CD4-positive, alpha-beta T cell treated with Interleukin-21 for 1 hour (primary cell): ENCODE results near the gene BPIFB6.

Experiments
- DNase-seq: peaks from one replicate; pipeline ENCODE4 v3.0.0-alpha.2; 2020

The BPIFB6 gene

DNA sequence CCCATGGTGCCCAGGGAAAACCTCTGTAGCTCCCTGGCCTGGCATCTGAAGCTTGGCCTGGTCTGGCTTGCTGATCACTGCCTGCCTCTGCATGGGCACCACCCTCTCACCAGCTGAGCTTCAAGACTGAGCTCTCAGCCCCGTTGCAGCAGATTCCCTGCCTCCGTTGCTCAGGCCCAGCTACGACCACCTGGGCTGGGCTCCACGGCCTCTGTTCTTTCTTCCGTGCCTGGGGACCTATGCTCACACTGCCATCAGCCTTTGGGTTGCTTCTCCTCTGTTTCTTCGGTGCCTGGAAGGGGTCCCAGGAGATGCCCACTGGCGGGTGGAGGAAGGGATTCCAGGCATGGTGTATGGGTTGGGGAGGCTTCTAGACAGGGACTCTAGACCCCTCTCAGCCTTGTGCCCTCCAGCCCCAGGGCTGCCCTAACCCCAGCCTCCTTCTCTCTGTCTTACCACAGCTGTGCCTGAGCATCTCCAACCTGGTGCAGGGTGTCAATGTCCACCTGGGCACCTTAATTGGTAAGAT, 14.8 kb upstream of the BPIFB6 start:
- no peak for DNase-seq

DNA sequence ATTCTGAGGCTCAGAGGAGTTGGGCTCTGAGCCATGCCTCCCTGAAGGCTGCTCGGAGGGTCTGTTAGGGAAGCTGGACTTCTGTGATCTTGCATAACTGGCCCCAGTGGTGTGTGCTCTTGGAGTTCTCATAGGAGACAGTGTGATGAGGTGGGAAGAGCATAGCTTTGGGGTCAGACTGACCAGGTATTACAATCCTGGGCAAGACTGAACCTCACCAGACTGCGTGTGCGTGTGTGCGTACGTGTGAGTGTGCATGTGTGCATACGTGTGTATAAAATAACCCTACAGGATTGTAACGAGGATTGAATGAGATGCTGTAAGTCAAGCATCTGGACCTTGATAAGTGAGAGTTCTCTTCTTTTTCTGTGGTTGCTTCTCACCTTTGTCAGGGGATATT, 13.9 kb upstream of the BPIFB6 start:
- DNase-seq = no peak

DNA sequence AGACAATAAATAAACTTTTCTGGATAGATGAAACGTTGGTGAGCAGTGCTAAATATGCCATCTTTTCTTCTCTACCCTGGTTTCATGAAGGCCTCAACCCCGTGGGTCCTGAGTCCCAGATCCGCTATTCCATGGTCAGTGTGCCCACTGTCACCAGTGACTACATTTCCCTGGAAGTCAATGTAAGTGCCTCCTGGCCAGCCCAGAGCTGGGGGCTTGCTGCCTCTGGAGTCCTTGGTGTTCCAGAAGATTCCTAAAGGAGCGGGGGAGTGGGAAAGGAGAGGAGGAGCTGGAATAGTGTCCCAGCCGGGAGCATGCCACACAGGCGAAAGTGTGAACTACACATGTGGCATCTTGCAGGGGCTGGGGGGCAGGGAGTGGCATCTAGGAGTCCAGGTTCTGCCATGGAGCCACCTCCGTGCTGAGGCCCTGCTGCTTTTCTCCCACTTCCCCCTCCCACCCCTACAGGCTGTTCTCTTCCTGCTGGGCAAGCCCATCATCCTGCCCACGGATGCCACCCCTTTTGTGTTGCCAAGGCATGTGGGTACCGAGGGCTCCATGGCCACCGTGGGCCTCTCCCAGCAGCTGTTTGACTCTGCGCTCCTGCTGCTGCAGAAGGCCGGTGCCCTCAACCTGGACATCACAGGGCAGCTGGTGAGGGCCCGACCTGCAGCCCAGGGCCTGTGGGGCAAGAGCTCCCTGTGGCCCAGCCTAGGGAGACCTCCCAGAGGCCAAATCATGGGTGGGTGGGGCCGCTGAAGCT, 13.1 kb upstream of the BPIFB6 start:
- DNase-seq = no peak

DNA sequence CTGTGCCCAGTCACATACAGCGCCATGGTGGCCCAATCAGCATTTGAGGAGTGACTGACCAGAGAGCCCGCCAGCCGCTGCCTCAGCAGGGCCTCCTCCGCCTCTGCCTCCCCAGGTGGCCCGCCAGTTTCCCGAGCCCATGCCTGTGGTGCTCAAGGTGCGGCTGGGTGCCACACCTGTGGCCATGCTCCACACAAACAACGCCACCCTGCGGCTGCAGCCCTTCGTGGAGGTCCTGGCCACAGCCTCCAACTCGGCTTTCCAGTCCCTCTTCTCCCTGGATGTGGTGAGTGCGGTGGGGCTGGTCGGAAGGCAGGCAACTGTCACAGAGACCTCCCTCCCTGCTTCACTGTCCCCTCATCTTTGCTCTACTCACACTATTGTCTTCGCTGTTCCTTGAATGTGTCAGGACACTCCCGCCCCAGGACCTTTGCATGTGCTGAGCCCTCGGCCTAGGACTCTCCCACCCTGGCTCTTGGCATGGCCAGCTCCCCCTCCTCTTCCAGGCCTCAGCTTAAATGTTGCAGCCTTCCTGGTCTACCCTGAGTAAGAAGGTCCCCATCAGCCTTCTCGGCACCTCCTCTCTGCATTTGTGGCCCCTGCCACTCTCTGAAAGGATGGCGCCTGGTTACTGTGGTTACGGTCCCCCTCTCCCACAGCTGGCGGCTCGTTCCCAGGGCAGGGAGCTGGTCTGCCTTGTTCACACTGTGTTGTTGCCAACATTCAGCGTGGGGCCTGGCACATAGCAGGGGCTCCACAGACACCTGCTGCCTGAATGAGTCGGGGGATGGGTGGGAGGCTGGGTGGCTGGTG, 11.8 kb upstream of the BPIFB6 start:
- DNase-seq = no peak

DNA sequence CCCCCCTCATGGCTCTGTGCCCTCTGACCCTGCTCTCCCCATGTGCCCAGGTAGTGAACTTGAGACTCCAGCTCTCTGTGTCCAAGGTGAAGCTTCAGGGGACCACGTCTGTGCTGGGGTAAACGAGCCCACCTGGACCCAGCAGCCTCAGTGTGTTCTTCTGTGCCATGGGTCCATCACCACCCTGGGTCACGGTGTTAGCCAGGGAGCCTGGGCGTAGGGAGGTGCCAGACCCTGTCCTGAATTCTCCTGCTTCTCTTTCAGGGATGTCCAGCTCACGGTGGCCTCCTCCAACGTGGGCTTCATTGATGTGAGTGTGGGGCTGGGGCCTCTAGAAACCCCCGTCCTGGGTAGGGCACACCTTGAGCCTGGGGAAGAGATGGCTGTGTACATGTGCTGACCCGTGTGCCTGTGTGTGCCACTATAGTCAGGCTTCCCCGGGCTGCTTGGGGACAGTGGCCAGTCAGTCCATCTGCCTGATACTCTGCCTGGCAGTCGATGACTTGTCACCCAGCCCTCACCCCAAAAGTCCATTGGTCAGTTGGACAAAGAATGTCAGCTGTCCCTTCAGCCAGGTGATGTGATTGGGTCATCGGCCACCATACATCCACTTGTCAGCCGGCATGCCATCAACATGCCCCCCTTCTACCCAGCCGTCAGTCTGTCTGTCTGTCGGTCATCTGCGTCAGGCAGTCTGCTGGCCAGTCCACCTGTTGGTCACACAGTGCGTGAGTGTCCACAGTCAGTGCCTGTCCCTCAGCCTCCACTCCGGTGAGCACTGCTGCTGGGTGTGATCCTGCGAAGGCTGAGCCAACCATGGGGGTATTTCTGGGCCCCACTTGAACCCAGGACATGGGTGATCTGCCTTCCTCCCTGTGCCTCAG, 10.9 kb upstream of the BPIFB6 start:
- DNase-seq = no peak

DNA sequence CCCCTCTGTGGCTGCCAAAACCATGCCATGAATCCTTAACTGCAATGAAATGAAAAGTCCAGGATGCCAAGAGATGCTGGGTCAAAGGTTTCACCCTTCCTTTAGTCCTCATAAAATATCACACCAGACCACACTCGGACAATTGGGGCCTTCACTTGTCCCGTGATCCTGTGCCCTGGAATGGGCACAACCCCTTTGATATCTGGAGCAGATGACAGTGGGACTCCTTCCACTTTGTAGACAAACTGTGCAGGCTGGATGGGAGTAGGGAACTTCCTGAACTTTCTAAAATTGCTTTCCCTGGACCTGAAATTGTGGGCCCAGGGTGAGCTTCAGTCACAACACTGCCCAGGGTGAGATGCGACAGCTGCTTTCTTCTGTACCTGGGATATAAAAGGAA, 9.6 kb upstream of the BPIFB6 start:
- DNase-seq = no peak

DNA sequence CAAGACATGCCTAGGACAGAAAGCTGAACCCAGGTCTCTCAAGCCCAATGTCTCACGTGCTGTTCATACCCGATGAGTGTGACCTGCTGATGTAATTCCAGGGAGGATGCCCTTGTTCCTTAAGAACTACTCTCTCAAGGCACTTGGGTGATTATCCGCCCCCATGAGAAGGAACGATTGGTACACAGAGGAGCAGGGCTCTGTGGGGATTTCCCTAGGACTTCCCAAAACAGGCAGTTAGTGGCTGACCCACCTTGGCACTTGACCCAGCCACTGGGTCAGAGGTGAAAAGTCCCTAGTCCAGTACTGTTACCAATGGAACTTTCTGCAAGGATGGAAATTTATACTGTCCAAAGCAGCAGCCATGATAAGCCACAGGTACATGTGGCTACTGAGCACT, 9.2 kb upstream of the BPIFB6 start:
- no peak for DNase-seq

DNA sequence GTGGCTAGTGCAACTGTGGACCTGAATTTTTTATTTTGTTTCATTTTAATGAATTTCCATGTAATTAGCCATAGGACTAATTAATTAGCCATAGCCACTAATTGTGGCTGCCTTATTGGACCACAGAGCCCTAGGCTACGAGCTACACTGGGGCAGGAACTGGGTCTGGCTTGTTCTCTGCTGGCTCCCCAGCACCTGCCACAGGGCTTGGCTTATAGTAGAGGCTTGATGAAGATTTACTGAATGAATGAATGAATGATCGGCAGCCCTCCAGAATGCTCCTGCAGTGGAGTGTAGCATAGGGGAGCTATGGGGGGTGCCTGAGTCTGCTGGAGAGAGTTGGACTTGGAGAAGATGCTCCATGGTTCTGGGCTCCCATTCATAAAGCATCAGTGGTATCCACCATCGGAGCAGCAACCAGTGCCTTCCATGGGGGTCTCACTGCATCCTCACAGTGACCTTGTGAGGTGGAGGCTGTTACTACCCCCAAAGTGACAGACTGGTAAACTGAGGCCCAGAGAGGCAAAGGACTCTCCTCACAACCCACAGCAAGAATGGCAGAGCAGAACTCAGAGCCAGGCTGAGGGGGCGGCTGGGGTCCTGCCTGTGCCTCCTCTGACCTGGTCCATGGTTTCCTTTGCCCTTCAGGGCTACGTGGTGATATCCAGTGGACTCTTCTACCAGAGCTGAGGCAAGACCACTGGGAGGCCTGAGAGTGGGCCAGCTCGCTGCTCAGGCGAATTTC, 8.6 kb upstream of the BPIFB6 start:
- DNase-seq = no peak

DNA sequence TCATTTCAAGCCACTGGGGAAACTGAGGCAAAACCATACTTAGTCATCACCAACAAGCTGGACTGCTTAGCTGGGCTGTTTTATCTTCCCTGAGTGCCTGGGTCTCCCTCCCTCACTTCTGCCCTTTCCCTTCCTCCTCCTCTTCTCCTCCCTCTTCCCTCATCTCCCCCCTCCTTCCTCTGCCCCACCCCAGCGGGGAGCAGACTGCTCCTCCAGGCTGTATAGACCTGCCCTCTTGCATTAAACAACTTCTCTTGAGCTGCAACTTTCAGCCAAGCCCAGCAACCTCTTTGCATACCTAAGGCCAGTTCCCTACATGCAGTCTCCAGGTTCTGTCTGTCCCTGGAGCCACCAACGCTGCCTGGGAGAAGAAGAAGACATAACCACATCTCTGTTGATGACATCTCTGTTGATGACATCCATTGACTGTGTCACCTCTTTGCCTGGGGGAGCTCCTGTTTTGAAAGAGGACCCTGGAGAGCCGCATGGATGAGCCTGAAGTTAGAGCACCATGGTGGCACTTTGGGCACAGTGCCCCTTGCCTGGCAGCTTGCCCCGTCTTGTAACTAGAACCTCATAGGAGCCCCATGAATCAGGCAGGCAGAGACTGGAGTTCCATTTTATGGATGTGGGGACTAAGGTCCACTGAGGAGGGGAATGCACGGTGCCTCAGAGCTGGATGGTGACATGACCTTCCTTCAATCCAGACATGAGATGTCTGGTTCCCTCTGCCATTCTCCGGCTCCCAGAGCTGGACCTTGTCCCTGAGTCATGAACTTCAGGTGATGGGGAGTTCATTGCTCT, 7.8 kb upstream of the BPIFB6 start:
- no peak for DNase-seq

DNA sequence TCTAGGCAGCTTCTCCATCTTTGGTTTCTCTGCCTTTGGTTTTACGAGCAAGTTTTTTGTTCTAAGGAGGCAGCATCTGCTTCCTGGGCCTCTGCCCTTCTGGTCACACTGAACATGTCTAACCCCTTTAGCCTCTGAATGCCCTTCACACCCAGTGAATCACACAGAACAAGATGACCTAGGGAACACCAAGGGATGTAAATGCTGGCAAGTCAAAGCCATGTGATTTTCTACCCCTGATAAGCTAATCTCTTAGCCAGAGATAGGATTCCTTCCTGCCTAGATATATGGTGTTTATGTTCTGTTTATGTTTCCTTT, 7.2 kb upstream of the BPIFB6 start:
- DNase-seq = no peak

DNA sequence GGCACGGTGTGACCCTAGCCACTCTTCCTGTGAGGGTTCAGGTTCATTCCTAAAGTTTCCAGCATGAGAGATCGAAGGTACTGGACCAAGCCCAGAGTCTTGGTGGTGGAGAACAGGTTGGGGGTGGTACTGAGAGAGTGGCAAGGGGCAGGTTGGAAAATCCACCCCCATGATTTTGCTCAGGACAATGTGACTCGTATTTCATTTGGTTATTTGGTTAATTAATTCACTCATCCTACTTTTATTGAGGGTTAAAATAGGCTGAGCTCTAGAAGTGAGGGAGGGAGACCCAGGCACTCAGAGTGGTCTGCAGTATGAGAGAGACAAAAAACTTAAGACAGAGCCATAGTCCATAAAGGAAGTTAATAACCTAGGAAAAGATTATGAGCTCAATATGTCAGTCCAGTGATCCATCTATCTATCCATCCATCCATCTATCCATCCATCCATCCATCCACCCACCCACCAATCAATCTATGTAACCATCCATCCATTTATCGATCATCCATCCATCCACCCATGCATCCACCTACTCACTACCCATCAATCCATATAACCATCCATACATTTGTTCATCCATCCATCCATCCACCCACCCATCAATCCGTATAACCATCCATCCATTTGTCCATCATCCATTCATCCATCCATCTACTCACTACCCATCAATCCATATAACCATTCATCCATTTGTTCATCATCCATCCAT, 6.7 kb upstream of the BPIFB6 start:
- no peak for DNase-seq

DNA sequence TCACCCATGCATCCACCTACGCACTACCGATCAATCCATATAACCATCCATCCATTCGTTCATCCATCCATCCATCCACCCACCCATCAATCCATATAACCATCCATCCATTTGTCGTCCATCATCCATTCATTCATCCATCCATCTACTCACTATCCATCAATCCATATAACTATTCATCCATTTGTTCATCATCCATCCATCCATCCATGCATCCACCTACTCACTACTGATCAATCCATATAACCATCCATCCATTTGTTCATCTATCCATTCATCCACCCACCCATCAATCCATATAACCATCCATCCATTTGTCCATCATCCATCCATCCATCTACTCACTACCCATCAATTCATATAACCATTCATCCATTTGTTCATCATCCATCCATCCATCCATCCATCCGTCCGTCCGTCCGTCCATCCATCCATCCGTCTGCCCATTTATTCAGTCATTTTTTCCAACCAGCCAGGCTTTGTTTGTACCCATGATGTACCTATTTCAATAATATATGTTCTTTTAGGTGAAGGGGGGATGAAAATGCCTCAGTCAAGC, 6.1 kb upstream of the BPIFB6 start:
- DNase-seq = no peak

DNA sequence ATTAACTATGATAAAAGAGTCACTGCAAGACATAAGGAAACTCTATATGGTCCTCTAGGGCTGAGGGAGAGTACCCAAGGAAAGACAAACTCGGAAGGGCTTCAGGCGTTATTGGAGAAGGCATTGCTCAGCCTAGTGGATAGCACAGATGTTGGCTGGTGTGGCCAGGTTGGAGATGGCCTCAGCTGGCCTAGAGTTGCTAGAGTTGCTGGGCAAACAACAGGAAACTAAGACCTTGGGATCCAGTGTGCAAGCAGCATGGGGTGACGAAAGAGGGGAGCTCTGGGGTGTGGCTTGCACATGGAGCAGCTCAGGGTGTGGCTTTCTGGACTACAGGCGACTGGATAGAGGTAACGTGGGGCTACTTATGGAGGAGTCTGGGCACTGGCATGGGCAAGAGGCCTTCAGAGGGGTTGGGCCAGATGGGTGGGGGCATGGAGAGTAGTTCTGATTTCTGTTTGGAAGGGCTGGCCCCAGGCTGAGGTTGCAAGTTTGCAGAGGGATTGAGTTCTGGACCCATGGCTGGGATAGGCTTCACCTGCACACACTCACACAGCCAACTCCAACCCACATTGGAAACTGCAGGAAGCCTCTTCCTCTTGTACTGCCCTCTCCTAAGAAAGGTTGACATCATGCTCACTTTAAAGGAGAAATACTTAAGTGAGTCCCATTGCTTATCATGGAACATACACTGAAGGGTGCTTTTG, 5.2 kb upstream of the BPIFB6 start:
- DNase-seq = no peak

DNA sequence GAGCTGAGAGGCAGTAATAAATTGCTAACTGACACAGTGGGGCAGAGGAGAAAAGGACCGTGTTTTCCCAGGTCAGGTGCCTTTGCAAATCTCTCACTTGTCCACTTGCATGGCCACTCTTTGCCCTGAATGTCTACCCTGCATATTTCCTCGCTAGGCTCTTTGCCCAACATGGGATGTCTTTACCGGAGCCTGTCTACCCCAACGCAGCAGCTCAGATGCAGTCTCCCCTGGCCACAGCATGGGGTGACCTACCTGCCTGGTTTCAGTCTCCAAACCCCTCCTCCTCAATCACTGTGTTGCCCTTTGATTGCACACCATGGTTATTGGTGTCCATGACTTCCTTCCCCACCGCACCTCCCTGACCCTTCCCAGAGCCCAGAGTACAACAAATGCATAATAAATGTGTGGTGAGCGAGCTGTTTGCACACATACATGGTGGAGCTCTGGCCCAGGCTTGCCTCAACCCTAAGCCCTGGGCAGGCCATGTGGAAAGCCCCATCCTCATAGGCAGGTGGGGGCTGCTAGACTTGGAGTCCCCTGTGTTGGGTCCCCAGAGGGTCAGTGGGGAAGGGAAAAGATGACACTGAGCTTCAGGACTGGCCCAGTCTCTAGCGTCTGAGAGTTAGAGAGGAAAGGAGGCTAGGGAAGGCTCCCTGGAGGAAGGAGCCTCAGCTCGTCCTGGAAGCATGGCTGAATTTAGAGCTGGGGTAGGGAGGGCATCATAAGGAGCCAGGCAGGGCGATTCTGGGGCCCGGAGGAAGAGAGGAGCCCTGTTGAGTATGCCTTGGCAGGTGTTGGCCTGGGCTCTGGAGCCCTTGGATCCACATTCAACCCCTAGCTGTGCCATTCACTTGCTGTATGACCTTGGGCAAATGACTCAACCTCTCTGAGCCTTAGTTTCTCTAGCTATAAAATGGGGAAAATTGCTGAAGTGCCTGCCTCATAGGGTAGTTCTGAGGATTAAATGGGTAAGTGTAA, 4.4 kb upstream of the BPIFB6 start:
- no peak for DNase-seq

DNA sequence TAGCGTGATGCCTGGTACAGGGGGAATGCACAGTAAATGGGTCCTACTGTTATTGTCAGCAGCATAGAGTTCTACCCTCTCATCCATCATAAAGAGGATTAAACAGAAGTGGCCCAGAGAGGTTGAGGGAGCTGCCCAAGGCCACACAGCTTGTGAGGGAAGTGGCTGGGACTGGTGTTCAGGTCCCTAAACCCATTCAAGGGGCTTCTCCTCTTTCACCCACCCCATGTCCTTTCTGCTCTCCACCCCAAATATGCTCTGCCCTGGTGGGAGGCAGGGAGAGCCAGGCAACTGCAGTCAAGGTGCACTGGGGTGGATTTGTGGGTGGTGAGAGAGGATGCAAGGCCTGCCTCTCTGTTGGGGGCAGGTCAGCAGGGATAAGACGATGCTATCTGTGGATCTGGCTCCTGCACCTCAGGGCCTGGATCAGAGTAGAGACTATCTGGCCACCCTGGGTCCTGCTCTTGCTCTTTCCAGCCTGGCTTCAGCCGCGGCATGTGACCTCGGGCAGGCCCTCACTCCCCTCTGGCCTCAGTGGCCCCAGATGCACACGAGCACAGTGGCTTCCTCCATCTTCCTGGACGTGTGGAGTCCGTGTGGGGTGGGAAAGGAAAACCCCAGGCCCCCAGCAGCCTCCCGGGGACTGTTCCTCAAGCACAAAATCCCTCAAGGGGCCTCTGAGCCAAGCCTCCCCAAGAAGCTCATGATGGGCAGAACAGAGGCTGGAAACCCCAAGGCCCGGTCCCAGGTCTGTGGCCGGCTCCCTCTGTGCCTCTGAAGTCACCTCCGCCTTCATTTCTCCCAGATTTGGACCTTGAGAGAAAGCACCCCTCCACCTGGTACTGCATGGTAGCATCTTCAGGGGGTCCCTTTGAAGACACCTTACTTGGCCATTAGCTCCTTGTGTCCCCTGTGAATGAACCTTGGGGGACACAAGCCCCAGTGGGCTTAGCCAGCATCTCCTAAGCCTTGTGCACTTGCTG, 3.4 kb upstream of the BPIFB6 start:
- no peak for DNase-seq

DNA sequence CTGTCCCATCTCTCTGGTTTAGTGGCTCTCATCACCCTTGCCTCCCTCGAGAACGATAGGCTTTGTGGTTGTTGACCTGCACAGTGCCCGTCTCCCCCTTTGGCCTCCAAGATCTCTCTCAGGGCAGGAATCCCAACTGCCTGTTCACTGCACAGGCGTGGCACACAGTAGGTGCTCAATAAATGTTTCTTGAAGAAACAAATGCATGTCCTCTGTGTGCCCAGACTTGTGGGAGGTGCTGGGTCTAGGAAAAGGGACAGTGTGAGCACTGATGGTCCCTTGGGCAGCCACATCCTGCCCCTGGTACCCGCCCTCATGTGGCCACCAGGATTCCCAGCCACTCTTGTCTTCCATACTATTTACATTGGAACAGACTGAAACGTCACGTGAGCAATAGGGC, 2.6 kb upstream of the BPIFB6 start:
- DNase-seq = no peak

DNA sequence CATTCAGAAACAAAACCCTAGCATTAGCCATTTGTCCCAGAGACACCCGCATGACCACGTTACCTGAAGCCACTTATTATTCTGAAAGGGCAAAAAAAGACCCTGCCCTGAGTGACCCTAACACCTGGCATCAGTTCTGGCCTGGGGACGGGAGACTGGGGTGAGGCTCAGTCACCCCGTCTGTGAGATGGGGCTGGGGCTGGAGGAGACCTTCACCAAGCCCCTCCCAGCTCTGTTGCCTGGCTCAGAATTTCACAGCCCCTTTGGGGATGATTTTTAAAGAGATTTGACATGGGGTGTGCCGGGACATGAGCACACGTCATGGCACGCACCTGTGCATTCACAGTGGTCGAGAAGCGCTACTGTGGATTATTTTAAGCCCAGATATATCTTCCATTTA, 1.4 kb upstream of the BPIFB6 start:
- DNase-seq = no peak

DNA sequence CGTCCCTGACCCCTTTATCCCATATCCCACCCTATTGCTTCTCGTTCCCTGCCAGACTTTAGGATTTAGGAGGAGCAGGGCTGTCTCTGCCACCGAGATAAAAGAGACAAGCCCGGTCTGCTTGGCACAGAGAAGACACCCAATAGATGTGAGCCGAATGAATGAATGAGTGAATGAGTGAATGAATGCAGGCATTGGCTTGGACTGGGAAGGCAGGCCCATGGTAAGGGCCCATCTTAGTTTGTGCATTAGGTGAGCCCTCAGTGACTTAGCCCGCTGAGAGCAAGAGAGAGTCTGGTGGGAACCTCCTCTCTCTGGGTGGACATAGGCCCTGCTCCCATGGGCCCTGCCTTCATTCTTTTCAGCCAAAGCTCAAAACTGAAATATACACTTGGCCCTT, 879 bp upstream of the BPIFB6 start:
- DNase-seq = no peak
